Esophagus (tissue), 2 donors: ENCODE measurements around the gene WAC. TPM values are rescaled to one million over a fixed set of nuclear protein-coding genes. Genes with fewer than 3 reads are reported as not detected.
"Not testable (repeated sequence)": the region's sequence is repeated elsewhere in the genome, so short reads cannot be mapped to it uniquely, and the experiment has no call there.

Experiments
- H3K27ac ChIP-seq, 2 donors: one replicate each; pipeline ENCODE4 v1.5.1; 2013; ENCODE audit warnings: low read depth in 2 of 2, mild to moderate bottlenecking in 2 of 2, inconsistent platforms in 1 of 2, low read length in 1 of 2, moderate library complexity in 1 of 2
- H3K27me3 ChIP-seq, 2 donors: one replicate each; pipeline ENCODE4 v1.6.1; 2013; ENCODE audit warnings: low read length in 2 of 2, control low read depth in 1 of 2, mild to moderate bottlenecking in 1 of 2; ENCODE audit not compliant: insufficient read depth in 2 of 2, control insufficient read depth in 1 of 2
- H3K36me3 ChIP-seq, 2 donors: one replicate each; pipeline ENCODE4 v1.6.1; 2013; ENCODE audit warnings: low read length in 1 of 2; ENCODE audit not compliant: control insufficient read depth in 2 of 2, insufficient read depth in 2 of 2
- H3K4me1 ChIP-seq, 2 donors: one replicate each; pipeline ENCODE4 v1.6.1; 2013; ENCODE audit warnings: low read length in 1 of 2; ENCODE audit not compliant: control insufficient read depth in 2 of 2, insufficient read depth in 2 of 2
- H3K4me3 ChIP-seq, 2 donors: one replicate each; pipeline ENCODE4 v1.5.1; 2013; ENCODE audit warnings: low read length in 2 of 2, mild to moderate bottlenecking in 2 of 2, low read depth in 1 of 2, moderate library complexity in 1 of 2
- H3K9me3 ChIP-seq, 2 donors: one replicate each; pipeline ENCODE4 v1.6.1; 2013; ENCODE audit warnings: mild to moderate bottlenecking in 2 of 2, low read depth in 1 of 2, low read length in 1 of 2, moderate library complexity in 1 of 2; ENCODE audit not compliant: control insufficient read depth in 2 of 2, insufficient read depth in 1 of 2
- WGBS, 2 donors: extraction: QIAGEN DNeasy Blood & Tissue Kit; methylation state at CpG; one replicate each; pipeline ENCODE4 v1.1.7; 2013; 5-methylcytosine and 5-hydroxymethylcytosine counted together
- polyA plus RNA-seq, 2 donors: library from polyadenylated mRNA; stranded (reverse); fragments of 200-250 nt; gene quantifications; one replicate each; pipeline ENCODE4 v1.2.3, GENCODE V29; 2013
- donor health status: healthy with polysubstance abuse.
- donor health status: Bipolar disorder and iron deficiency.

The WAC gene
- polyA plus RNA-seq, 2 donors: 20.5 to 33.3 TPM

GRCh38 chr10:28638392-28638791, 105.5 kb downstream of the WAC start:
- Histone ChIP-seq H3K36me3 (no peaks in the 10 kb centered on the region), H3K9me3 (no peaks in the 10 kb centered on the region), H3K27ac (no peak overlapping the region), H3K27me3 (no peaks in the 10 kb centered on the region), H3K4me3 (no peak overlapping the region), H3K4me1 (no peaks in the 10 kb centered on the region)

GRCh38 chr10:28640551-28640950, 107.6 kb downstream of the WAC start:
- WGBS, 2 donors: 45 to 57% methylated on average over 2 of the region's 2 CpGs
- H3K9me3 ChIP-seq: no peaks in the 10 kb centered on the region
- H3K27ac ChIP-seq: no peak overlapping the region
- no peak overlapping the region for H3K4me3 ChIP-seq
- H3K27me3 ChIP-seq: no peaks in the 10 kb centered on the region
- H3K4me1 ChIP-seq: no peaks in the 10 kb centered on the region
- no peaks in the 10 kb centered on the region for H3K36me3 ChIP-seq

GRCh38 chr10:28644647-28645046, 111.7 kb downstream of the WAC start:
- H3K9me3 ChIP-seq: no peaks in the 10 kb centered on the region
- 65 to 76% methylated on average over 5 of the region's 5 CpGs for WGBS, 2 donors
- no peak overlapping the region for H3K4me3 ChIP-seq
- no peaks in the 10 kb centered on the region for H3K27me3 ChIP-seq
- no peaks in the 10 kb centered on the region for H3K4me1 ChIP-seq
- no peaks in the 10 kb centered on the region for H3K36me3 ChIP-seq
- no peak overlapping the region for H3K27ac ChIP-seq

- H3K4me1 ChIP-seq: no peaks in the 10 kb centered on the region
- H3K4me3 ChIP-seq: no peak overlapping the region
- H3K27me3 ChIP-seq: no peaks in the 10 kb centered on the region
- no peaks in the 10 kb centered on the region for H3K36me3 ChIP-seq
- no peaks in the 10 kb centered on the region for H3K9me3 ChIP-seq
- no peak overlapping the region for H3K27ac ChIP-seq
- 71 to 96% methylated on average over 2 of the region's 2 CpGs for WGBS, 2 donors
These were observed 119.2 kb downstream of the WAC start for GRCh38 chr10:28652106-28652505.

GRCh38 chr10:28652703-28653102, 119.8 kb downstream of the WAC start:
- Histone ChIP-seq H3K36me3 (no peaks in the 10 kb centered on the region), H3K27me3 (no peaks in the 10 kb centered on the region), H3K4me3 (no peak overlapping the region), H3K9me3 (no peaks in the 10 kb centered on the region), H3K4me1 (no peaks in the 10 kb centered on the region), H3K27ac (no peak overlapping the region)
- WGBS, 2 donors: 93 to 94% methylated on average over 5 of the region's 5 CpGs

- not testable (repeated sequence) for H3K27me3 ChIP-seq, H3K4me3 ChIP-seq, H3K36me3 ChIP-seq, H3K9me3 ChIP-seq, H3K4me1 ChIP-seq, H3K27ac ChIP-seq
- 78 to 80% methylated on average over 7 of the region's 7 CpGs for WGBS, 2 donors
These were observed 125.9 kb downstream of the WAC start for GRCh38 chr10:28658824-28659223.

- Histone ChIP-seq H3K27me3 (no peaks in the 10 kb centered on the region), H3K9me3 (no peaks in the 10 kb centered on the region), H3K4me3 (no peak overlapping the region), H3K27ac (no peak overlapping the region), H3K4me1 (no peaks in the 10 kb centered on the region), H3K36me3 (no peaks in the 10 kb centered on the region)
- WGBS, 2 donors: 40 to 44% methylated on average over 3 of the region's 3 CpGs
These were observed 128.1 kb downstream of the WAC start for GRCh38 chr10:28661035-28661434.

- Histone ChIP-seq H3K27ac (no peak overlapping the region), H3K36me3 (no peaks in the 10 kb centered on the region), H3K9me3 (no peaks in the 10 kb centered on the region), H3K4me1 (peaks cover 0 to 3% of the 10 kb centered on the region in 2 donors), H3K4me3 (no peak overlapping the region), H3K27me3 (peaks cover 0 to 6% of the 10 kb centered on the region in 2 donors)
- 5 to 6% methylated on average over 9 of the region's 9 CpGs for WGBS, 2 donors
These were observed 130.9 kb downstream of the WAC start for GRCh38 chr10:28663576-28664368.

- no peak overlapping the region for H3K27ac ChIP-seq
- H3K4me3 ChIP-seq: no peak overlapping the region
- no peaks in the 10 kb centered on the region for H3K36me3 ChIP-seq
- H3K4me1 ChIP-seq: peaks cover 0 to 4% of the 10 kb centered on the region in 2 donors
- peaks cover 0 to 8% of the 10 kb centered on the region in 2 donors for H3K27me3 ChIP-seq
- H3K9me3 ChIP-seq: no peaks in the 10 kb centered on the region
- WGBS, 2 donors: 49 to 50% methylated on average over 6 of the region's 6 CpGs
These were observed 131.4 kb downstream of the WAC start for GRCh38 chr10:28664369-28664740.

- 79 to 80% methylated on average over 12 of the region's 12 CpGs for WGBS, 2 donors
- H3K4me3 ChIP-seq: no peak overlapping the region
- H3K9me3 ChIP-seq: no peaks in the 10 kb centered on the region
- H3K36me3 ChIP-seq: no peaks in the 10 kb centered on the region
- no peak overlapping the region for H3K27ac ChIP-seq
- peaks cover 0 to 4% of the 10 kb centered on the region in 2 donors for H3K4me1 ChIP-seq
- H3K27me3 ChIP-seq: peaks cover 0 to 9% of the 10 kb centered on the region in 2 donors
These were observed 134.0 kb downstream of the WAC start for GRCh38 chr10:28666751-28667467.
